Bronchial epithelial cell (primary cell): ENCODE measurements around the gene SSX7. TPM values are rescaled to one million over a fixed set of nuclear protein-coding genes. Genes with fewer than 3 reads are reported as not detected.
"Not testable (repeated sequence)": the region's sequence is repeated elsewhere in the genome, so short reads cannot be mapped to it uniquely, and the experiment has no call there.

Experiments used
- DNase-seq: peaks from one replicate; pipeline ENCODE4 v3.0.0-alpha.2; 2010; ENCODE audit warnings: low read depth
- FAIRE-seq: peaks from 2 replicates; lab custom pipeline; 2011; peaks lifted over from hg19 to GRCh38; lab: Jason Lieb, UNC
- H3K27me3 ChIP-seq: 2 replicates; pipeline ENCODE4 v1.5.1; 2011; ENCODE audit warnings: low read length; ENCODE audit not compliant: control insufficient read depth, insufficient read depth
- H3K36me3 ChIP-seq: 2 replicates; pipeline ENCODE4 v1.5.1; 2011; ENCODE audit warnings: low read length; ENCODE audit not compliant: control insufficient read depth, insufficient read depth
- H3K4me3 ChIP-seq: 2 replicates; pipeline ENCODE4 v1.5.1; 2011; ENCODE audit warnings: mild to moderate bottlenecking, low read depth, low read length, control low read depth
- total RNA-seq: library from RNA; depleted of rRNA; stranded (reverse); fragments of >200 nt; gene quantifications from 2 replicates; pipeline ENCODE4 v1.2.1, GENCODE V29; 2014
- TF ChIP-seq, protein P1 (sequence below): IDR thresholded peaks from 2 replicates; pipeline ENCODE4 v1.5.1; 2011; ENCODE audit warnings: mild to moderate bottlenecking, moderate library complexity, low read length, control low read depth, inconsistent platforms; ENCODE audit not compliant: insufficient read depth, severe bottlenecking

Gene SSX7
- not detected in 2 replicates for total RNA-seq

DNA sequence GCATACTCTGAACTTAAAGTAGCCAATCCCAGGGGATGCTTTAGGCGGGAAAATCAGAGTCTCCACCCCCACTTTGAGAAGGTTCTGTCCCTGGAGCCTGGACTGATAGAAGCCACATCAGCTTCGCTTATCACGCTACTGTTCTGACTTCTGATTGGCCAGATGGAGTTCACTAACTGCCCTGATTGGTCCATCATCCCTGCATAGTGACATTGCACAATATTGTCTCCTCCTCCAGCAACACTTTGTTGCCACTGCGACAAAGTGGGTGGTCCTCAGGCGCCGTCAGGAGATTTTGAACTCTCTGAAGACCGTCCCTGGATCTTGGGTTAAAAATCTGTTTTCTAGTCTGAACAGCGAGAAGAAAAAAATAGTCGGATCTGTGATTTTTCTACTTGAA lies at the start of gene SSX7:
Gene SSX7 (minus strand): TSS at position 101 of the 400 bp plus-strand sequence. CDS start 1,428 bp downstream, outside the sequence.
- not testable (repeated sequence) for FAIRE-seq, DNase-seq, H3K36me3 ChIP-seq, H3K27me3 ChIP-seq, H3K4me3 ChIP-seq

- not testable (repeated sequence) for FAIRE-seq, H3K36me3 ChIP-seq, DNase-seq, H3K27me3 ChIP-seq, H3K4me3 ChIP-seq
Measured at GRCh38 chrX:52692034-52692433, 37.3 kb upstream of the SSX7 start.

DNA sequence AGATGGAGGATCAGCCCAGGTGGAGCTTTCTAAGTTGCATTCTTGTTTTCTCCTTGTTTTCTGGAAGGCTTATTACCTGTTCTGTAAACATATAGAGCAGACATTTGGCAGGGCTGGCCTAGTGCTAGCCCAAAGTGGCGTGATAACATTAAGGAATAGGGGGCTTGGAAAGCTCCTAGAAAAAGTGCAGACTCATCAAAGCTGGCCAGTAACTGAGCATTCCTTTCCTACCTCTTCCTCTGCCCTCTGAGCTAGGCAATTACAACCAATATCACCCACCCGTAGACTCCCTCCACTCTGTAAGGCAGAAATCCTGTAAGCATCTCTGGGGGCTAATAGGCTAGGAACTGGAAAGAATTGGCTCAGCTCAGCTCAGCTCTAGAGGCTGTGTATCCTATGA lies 7.5 kb upstream of the SSX7 start:
- not testable (repeated sequence) for FAIRE-seq

DNA sequence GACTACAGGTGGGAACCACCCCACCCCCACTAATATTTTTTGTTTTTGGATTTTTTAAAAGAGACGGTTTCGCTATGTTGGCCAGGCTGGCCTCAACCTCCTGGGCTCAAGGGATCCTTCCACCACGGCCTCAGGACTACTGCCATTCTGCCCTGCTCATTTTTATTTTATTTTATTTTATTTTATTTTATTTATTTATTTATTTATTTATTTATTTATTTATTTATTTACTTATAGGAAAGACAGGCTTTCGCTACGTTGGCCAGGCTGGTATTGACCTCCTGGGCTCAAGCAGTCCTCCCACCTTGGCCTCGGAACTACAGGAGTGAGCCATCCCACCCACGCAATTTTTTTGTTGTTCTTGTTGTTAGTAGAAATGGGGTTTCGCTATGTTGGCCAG lies 775 bp upstream of the SSX7 start:
- DNase-seq, H3K4me3 ChIP-seq, FAIRE-seq, H3K36me3 ChIP-seq, H3K27me3 ChIP-seq: not testable (repeated sequence)

More for the DNA sequence above, 7.5 kb upstream of the SSX7 start:
- H3K4me3 ChIP-seq, DNase-seq, H3K36me3 ChIP-seq, H3K27me3 ChIP-seq: not testable (repeated sequence)

DNA sequence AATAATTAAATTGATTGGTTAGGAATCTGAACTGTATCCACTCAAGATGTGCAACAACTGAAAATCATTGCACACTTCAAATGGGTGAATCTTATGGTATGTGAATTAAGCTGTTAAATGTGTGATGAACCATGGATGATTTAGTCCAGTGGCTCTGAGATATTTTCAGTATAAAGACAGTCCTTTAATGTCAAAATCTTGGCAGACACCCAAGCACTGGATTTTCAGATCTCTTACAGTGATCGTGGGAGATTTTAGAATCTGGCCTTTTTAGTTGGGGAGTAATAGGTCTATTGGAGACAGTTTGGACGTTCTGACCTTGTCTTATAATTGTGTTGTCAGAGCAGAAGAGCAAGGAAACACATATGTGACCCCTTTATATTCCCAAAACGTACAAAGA lies 4.0 kb downstream of the SSX7 start:
- not testable (repeated sequence) for DNase-seq, H3K36me3 ChIP-seq, FAIRE-seq, H3K4me3 ChIP-seq, H3K27me3 ChIP-seq

GRCh38 chrX:52648956-52649355 lies 5.7 kb downstream of the SSX7 start:
- H3K27me3 ChIP-seq, DNase-seq, H3K4me3 ChIP-seq, H3K36me3 ChIP-seq, FAIRE-seq: not testable (repeated sequence)

DNA sequence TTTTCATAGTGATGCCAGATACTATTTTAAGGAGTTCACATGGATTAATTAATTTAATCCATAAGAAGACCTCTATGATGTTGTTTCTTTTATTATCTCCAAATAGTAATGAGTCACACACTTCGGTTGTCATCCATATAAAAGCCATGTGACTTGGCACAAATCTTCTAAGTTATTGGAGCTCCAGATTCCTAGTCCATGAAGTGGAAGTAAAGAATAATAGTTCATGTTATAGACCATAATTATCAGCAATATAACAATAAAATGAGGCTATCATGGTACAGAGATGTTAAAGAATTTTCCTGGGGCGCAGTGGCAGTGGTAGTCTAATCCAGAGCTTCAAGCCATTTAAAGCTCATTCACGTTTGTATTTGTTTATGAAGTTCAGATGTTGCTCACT lies 26.2 kb downstream of the SSX7 start:
- H3K4me3 ChIP-seq, H3K36me3 ChIP-seq, H3K27me3 ChIP-seq, DNase-seq, FAIRE-seq: not testable (repeated sequence)

GRCh38 chrX:52620661-52621060 lies 34.0 kb downstream of the SSX7 start:
- not testable (repeated sequence) for H3K4me3 ChIP-seq, DNase-seq, FAIRE-seq, H3K36me3 ChIP-seq, H3K27me3 ChIP-seq

GRCh38 chrX:52608961-52609360 lies 45.7 kb downstream of the SSX7 start:
- DNase-seq, result no peak
- TF ChIP-seq, protein P1, sequence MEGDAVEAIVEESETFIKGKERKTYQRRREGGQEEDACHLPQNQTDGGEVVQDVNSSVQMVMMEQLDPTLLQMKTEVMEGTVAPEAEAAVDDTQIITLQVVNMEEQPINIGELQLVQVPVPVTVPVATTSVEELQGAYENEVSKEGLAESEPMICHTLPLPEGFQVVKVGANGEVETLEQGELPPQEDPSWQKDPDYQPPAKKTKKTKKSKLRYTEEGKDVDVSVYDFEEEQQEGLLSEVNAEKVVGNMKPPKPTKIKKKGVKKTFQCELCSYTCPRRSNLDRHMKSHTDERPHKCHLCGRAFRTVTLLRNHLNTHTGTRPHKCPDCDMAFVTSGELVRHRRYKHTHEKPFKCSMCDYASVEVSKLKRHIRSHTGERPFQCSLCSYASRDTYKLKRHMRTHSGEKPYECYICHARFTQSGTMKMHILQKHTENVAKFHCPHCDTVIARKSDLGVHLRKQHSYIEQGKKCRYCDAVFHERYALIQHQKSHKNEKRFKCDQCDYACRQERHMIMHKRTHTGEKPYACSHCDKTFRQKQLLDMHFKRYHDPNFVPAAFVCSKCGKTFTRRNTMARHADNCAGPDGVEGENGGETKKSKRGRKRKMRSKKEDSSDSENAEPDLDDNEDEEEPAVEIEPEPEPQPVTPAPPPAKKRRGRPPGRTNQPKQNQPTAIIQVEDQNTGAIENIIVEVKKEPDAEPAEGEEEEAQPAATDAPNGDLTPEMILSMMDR, result no peak
- FAIRE-seq, result no peak
- H3K4me3 ChIP-seq, result no peak overlapping the region
- no peaks in the 10 kb centered on the region for H3K27me3 ChIP-seq
- H3K36me3 ChIP-seq, result no peaks in the 10 kb centered on the region

GRCh38 chrX:52603151-52603550 lies 51.5 kb downstream of the SSX7 start:
- H3K27me3 ChIP-seq, DNase-seq, FAIRE-seq, H3K36me3 ChIP-seq, H3K4me3 ChIP-seq: not testable (repeated sequence)
